ENCODE data around the gene TFCP2L1. TPM values are rescaled to one million over a fixed set of nuclear protein-coding genes. Genes with fewer than 3 reads are reported as not detected.
A peak's percentile ranks its signal among the peaks of the same experiment; 100 is the strongest.

TFCP2L1 gene
- total RNA-seq, 1 experiment from 2014 or later: 1.3 TPM

- peak; percentile 33 for DNase-seq (ENCODE audit: low read depth)
These were observed 111.9 kb downstream of the TFCP2L1 start for GRCh38 chr2:121173112-121173511.

- DNase-seq (ENCODE audit: low read depth): no peak
These were observed 112.5 kb downstream of the TFCP2L1 start for GRCh38 chr2:121172456-121172855.

GRCh38 chr2:121171625-121172119, 113.3 kb downstream of the TFCP2L1 start:
- peak; percentile 59 for DNase-seq (ENCODE audit: low read depth)

GRCh38 chr2:121170577-121170976, 114.4 kb downstream of the TFCP2L1 start:
- DNase-seq (ENCODE audit: low read depth): no peak

DNA sequence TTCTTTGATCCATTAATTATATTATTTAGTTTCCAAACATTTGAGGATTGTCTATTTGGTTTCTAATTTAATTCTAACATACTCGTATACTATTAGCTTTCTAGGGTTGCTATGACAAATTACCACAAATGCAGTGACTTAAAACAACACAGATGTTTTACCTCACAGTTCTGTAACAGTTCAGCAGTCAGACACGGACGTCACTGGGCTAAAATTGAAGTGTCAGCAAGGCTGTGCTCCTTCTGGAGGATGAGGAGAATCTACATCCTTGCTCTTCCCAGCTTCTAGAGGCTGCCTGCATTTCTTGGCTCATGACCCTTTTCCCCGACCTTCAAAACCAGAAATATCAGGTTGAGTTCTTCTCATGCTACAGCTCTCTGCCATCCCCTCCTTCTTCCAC, 117.6 kb downstream of the TFCP2L1 start:
- no peak for DNase-seq (ENCODE audit: low read depth)

Other genes with a start within 250 kb of the TFCP2L1 start
- under 0.01 TPM in 1 of 2 replicates, not detected in the other for gene RNU4ATAC, start 245.7 kb upstream of the TFCP2L1 start, total RNA-seq (2014; rRNA removed; shearing (Covaris generic))

Data from Daoy (cell line).